A673 (cell line): ENCODE results near the gene LONRF3. TPM values are rescaled to one million over a fixed set of nuclear protein-coding genes. Genes with fewer than 3 reads are reported as not detected.
A peak's percentile ranks its signal among the peaks of the same experiment; 100 is the strongest.

ENCODE experiments used
- BruUV-seq: library from RNA; stranded (reverse); fragments of 400-500 nt; replicated peaks from 2 replicates; lab custom pipeline; 2021; lab: Mats Ljungman, UMichigan
- CTCF ChIA-PET: fragments of 300-600 bp; sonication (Branson Sonifier 250); formaldehyde crosslinking; loops from one replicate; lab custom pipeline; 2022; ENCODE audit warnings: antibody characterized with exemption; lab: Charles Lee
- POLR2A ChIA-PET: fragments of 300-600 bp; sonication (Branson Sonifier 250); formaldehyde crosslinking; loops from one replicate; lab custom pipeline; 2022; ENCODE audit warnings: antibody characterized with exemption; ENCODE audit not compliant: low non-redundant PET; lab: Charles Lee
- DNase-seq: peaks from one replicate; pipeline ENCODE4 v3.0.0-alpha.2; 2015; ENCODE audit warnings: low spot score
- H3K27ac ChIP-seq: fragments of 200-600 bp; sonication (generic); 2 replicates; pipeline ENCODE4 v1.5.1; 2016; ENCODE audit warnings: mixed run types, low read depth, mild to moderate bottlenecking, mixed read lengths, antibody characterized with exemption, low read length; ENCODE audit not compliant: poor library complexity, severe bottlenecking
- H3K27me3 ChIP-seq: fragments of 200-600 bp; sonication (generic); replicated peaks from 2 replicates; pipeline ENCODE4 v1.6.1; 2017; ENCODE audit warnings: mixed run types, low read depth, mild to moderate bottlenecking, mixed read lengths, antibody characterized with exemption, low read length; ENCODE audit not compliant: insufficient read depth, poor library complexity
- H3K36me3 ChIP-seq: fragments of 200-600 bp; sonication (generic); 2 replicates; pipeline ENCODE4 v1.6.1; 2016; ENCODE audit warnings: mixed run types, mild to moderate bottlenecking, mixed read lengths, antibody characterized with exemption, low read length; ENCODE audit not compliant: insufficient read depth, poor library complexity, severe bottlenecking
- H3K4me1 ChIP-seq: fragments of 200-600 bp; sonication (generic); 2 replicates; pipeline ENCODE4 v1.6.1; 2017; ENCODE audit warnings: mixed run types, mild to moderate bottlenecking, mixed read lengths, antibody characterized with exemption, low read length; ENCODE audit not compliant: insufficient read depth, poor library complexity, severe bottlenecking
- H3K4me3 ChIP-seq: fragments of 200-600 bp; sonication (generic); 2 replicates; pipeline ENCODE4 v1.5.1; 2016; ENCODE audit warnings: low read depth, mixed run types, mild to moderate bottlenecking, mixed read lengths, low read length; ENCODE audit not compliant: poor library complexity, severe bottlenecking
- H3K9me3 ChIP-seq: fragments of 200-600 bp; sonication (generic); 2 replicates; pipeline ENCODE4 v1.6.1; 2016; ENCODE audit warnings: mixed run types, low read depth, mild to moderate bottlenecking, mixed read lengths, antibody characterized with exemption, low read length; ENCODE audit not compliant: poor library complexity, severe bottlenecking
- CTCF ChIP-seq: fragments of 300-800, 200-600 bp; sonication (generic); conservative IDR thresholded peaks from 2 replicates; pipeline ENCODE4 v1.5.1; 2017; ENCODE audit warnings: low read depth, mild to moderate bottlenecking, antibody characterized with exemption, low read length, moderate library complexity, mixed read lengths
- EZH2 ChIP-seq: fragments of 200-600 bp; sonication (generic); IDR thresholded peaks from 2 replicates; pipeline ENCODE4 v1.6.1; 2017; ENCODE audit warnings: borderline replicate concordance, low read depth, mild to moderate bottlenecking, mixed read lengths, antibody characterized with exemption, low read length; ENCODE audit not compliant: poor library complexity, severe bottlenecking
- intact Hi-C: fragments of 100-400 bp; cut with micrococcal nuclease; formaldehyde crosslinking; loops from one replicate; pipeline ENCODE4 v1.10.0; 2022; ENCODE audit not compliant: unreplicated experiment
- total RNA-seq: library from RNA; stranded (reverse); gene quantifications from 2 replicates; pipeline ENCODE4 v1.2.3, GENCODE V29; 2021

LONRF3 gene
- total RNA-seq, 1 experiment from 2014 or later = 0.11 TPM

DNA sequence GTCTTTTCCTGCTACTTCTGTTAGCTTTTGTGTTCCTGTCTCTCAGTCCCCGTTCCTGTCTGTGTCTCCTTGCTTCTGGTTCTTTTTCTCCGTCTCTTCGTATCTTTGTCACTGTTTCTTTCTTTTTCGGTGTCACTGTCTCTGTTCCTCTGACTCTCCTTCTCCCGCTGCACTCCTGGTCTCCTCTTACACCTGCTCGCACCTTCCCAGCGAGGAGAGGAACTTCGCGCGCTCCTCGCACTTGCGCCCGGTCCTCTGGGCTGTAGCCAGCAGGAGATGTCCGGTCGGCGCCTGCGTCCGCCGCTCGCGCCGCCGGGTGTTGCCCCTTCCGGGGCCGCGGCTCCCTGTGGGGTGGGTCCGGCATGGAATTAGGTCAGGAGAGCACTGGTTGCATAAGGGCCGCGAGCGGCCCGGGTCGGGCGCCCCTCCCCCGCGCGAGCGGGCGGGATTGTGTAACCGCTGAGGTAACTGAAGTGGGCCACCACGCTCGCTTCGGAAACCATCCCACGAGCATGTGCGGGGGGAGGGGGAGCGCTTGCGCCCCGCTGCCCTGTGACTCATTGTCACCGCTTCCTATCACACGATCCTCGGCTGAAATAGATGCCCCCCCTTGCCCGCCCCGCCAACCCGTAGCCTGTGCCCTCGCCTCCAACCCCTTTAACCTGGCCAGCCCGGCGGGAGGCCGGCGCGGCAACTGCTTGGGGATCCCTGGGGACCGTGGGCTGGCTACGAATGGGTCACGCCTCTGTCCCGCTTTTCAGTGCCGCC is 1.6 kb downstream of the LONRF3 start:
- peaks cover 67% of the 10 kb centered on the region for H3K27me3 ChIP-seq
- DNase-seq = peak; percentile 10
- no peaks in the 10 kb centered on the region for H3K9me3 ChIP-seq
- TF ChIP-seq CTCF (no peak), EZH2 (no peak)
- no peaks in the 10 kb centered on the region for H3K36me3 ChIP-seq
- ChIA-PET CTCF (interaction anchor here (0.6 kb wide), 1 partner anchor 13 kb away, joined by 3 read pairs; no protein-coding TSS in a partner anchor), POLR2A (no interaction called here)
- peak overlapping the region; percentile 39 for H3K4me3 ChIP-seq
- H3K27ac ChIP-seq = no peak overlapping the region
- H3K4me1 ChIP-seq = no peaks in the 10 kb centered on the region
- intact Hi-C loops = no loop called here
- no TSS peak for BruUV-seq

- Histone ChIP-seq H3K9me3 (no peaks in the 10 kb centered on the region), H3K27me3 (peaks cover 60% of the 10 kb centered on the region), H3K4me1 (no peaks in the 10 kb centered on the region), H3K27ac (no peak overlapping the region), H3K36me3 (no peaks in the 10 kb centered on the region), H3K4me3 (no peak overlapping the region)
- POLR2A ChIA-PET = no interaction called here
- intact Hi-C loops = no loop called here
- TF ChIP-seq CTCF = no peak
- TF ChIP-seq EZH2 = no peak
- DNase-seq = peak; percentile 3
- no TSS peak for BruUV-seq
- CTCF ChIA-PET = no interaction called here
Measured at GRCh38 chrX:118976599-118977340, 2.4 kb downstream of the LONRF3 start.

- H3K9me3 ChIP-seq = no peaks in the 10 kb centered on the region
- no peaks in the 10 kb centered on the region for H3K36me3 ChIP-seq
- POLR2A ChIA-PET = no interaction called here
- H3K27me3 ChIP-seq = peaks cover 54% of the 10 kb centered on the region
- DNase-seq = no peak
- CTCF ChIA-PET = no interaction called here
- intact Hi-C loops = no loop called here
- no peak overlapping the region for H3K4me3 ChIP-seq
- no TSS peak for BruUV-seq
- no peak overlapping the region for H3K27ac ChIP-seq
- H3K4me1 ChIP-seq = no peaks in the 10 kb centered on the region
- TF ChIP-seq CTCF (no peak), EZH2 (no peak)
Measured at GRCh38 chrX:118977424-118977823, 3.0 kb downstream of the LONRF3 start.
